Naive thymus-derived CD8-positive, alpha-beta T cell (primary cell): ENCODE measurements around the gene BARX1. TPM values are rescaled to one million over a fixed set of nuclear protein-coding genes. Genes with fewer than 3 reads are reported as not detected.
A peak's percentile ranks its signal among the peaks of the same experiment; 100 is the strongest.

Experiments
- ATAC-seq, 2 donors: fragments of 150-1000 bp; cut with Tn5 transposase in 1 of 2; sonication (Bioruptor Pico), chemical (Tn5 transposase) in 1 of 2; 1 replicate in 1 of 2; 2 replicates in 1 of 2; pipeline ENCODE4 v1.10.0; 2021; ENCODE audit warnings: mild to moderate bottlenecking in 2 of 2, moderate library complexity in 2 of 2
- POLR2A ChIA-PET: fragments of 350-600 bp; sonication (Branson Sonifier 250); formaldehyde crosslinking; loops from one replicate; lab custom pipeline; 2021; ENCODE audit warnings: antibody characterized with exemption; lab: Charles Lee
- DNase-seq, 10 donors: peaks; one replicate each; pipeline versions ENCODE4 v3.0.0 to v3.0.0-alpha.2; 2020 to 2022
- H3K27ac Mint-ChIP-seq, 10 donors: one replicate each; pipeline ENCODE4 v1.8.0; 2020 to 2022; ENCODE audit warnings: mild to moderate bottlenecking in 10 of 10, mixed read lengths in 10 of 10, moderate library complexity in 4 of 10, inconsistent platforms in 1 of 10
- H3K27me3 Mint-ChIP-seq, 5 donors: one replicate each; pipeline ENCODE4 v1.8.0; 2021 to 2022; ENCODE audit warnings: mixed read lengths in 5 of 5
- H3K36me3 Mint-ChIP-seq, 3 donors: one replicate each; pipeline ENCODE4 v1.8.0; 2020 to 2022; ENCODE audit warnings: mixed read lengths in 3 of 3, mild to moderate bottlenecking in 2 of 3, inconsistent platforms in 1 of 3
- H3K4me1 Mint-ChIP-seq, 4 donors: one replicate each; pipeline ENCODE4 v1.8.0; 2021 to 2022; ENCODE audit warnings: mixed read lengths in 4 of 4
- H3K4me3 Mint-ChIP-seq, 10 donors: one replicate each; pipeline ENCODE4 v1.8.0; 2020 to 2022; ENCODE audit warnings: mild to moderate bottlenecking in 10 of 10, mixed read lengths in 10 of 10, moderate library complexity in 6 of 10, inconsistent platforms in 1 of 10
- H3K9me3 Mint-ChIP-seq, 9 donors: one replicate each; pipeline ENCODE4 v1.8.0; 2020 to 2022; ENCODE audit warnings: mixed read lengths in 9 of 9, mild to moderate bottlenecking in 3 of 9, inconsistent platforms in 1 of 9, moderate library complexity in 1 of 9
- polyA plus RNA-seq, 3 donors: library from polyadenylated mRNA; unstranded; fragments of 300-500 nt; fragmentation: Illumina TruSeq; gene quantifications; one replicate each; pipeline ENCODE4 v1.2.3, GENCODE V29; 2021
- total RNA-seq, 8 experiments: library from RNA in 2 of 8; stranded (reverse) in 2 of 8; gene quantifications; one replicate each; pipeline ENCODE4 v1.2.3 and lab custom pipeline; 2021 to 2026

The BARX1 gene
- total and polyA plus RNA-seq, 5 experiments from 2014 or later = not detected

GRCh38 chr9:93922535-93922934 is 32.6 kb downstream of the BARX1 start:
- no peak for DNase-seq
- Mint-ChIP-seq H3K4me1 (peaks cover 0 to under 1% (median 0%) of the 10 kb centered on the region in 4 donors), H3K36me3 (no peaks in the 10 kb centered on the region), H3K9me3 (no peaks in the 10 kb centered on the region), H3K27me3 (peaks cover 5 to 29% (median 10%) of the 10 kb centered on the region in 5 donors), H3K4me3 (no peak overlapping the region), H3K27ac (no peak overlapping the region)
- no peak for ATAC-seq
- POLR2A ChIA-PET = no interaction called here

- Mint-ChIP-seq H3K27ac (peak overlapping the region in 2 of 10 donors; percentile 6 to 41), H3K4me1 (peaks cover 0 to 3% (median 0%) of the 10 kb centered on the region in 4 donors), H3K36me3 (no peaks in the 10 kb centered on the region), H3K27me3 (peaks cover 0 to 21% (median 4%) of the 10 kb centered on the region in 5 donors), H3K9me3 (no peaks in the 10 kb centered on the region), H3K4me3 (no peak overlapping the region)
- POLR2A ChIA-PET = no interaction called here
- ATAC-seq (no peak), DNase-seq (no peak)
Observed at GRCh38 chr9:93920131-93920800, 34.9 kb downstream of the BARX1 start.

GRCh38 chr9:93918061-93918460 is 37.1 kb downstream of the BARX1 start:
- H3K27me3 Mint-ChIP-seq = peaks cover 0 to 21% (median 4%) of the 10 kb centered on the region in 5 donors
- POLR2A ChIA-PET = no interaction called here
- ATAC-seq (no peak), DNase-seq (no peak)
- no peak overlapping the region for H3K27ac Mint-ChIP-seq
- peaks cover 0 to 3% (median 0%) of the 10 kb centered on the region in 4 donors for H3K4me1 Mint-ChIP-seq
- H3K36me3 Mint-ChIP-seq = no peaks in the 10 kb centered on the region
- H3K4me3 Mint-ChIP-seq = no peak overlapping the region
- H3K9me3 Mint-ChIP-seq = no peaks in the 10 kb centered on the region

GRCh38 chr9:93917121-93917853 is 37.9 kb downstream of the BARX1 start:
- peak overlapping the region in 1 of 10 donors; percentile 45 for H3K27ac Mint-ChIP-seq
- no peak for DNase-seq
- no peak for ATAC-seq
- no peak overlapping the region for H3K4me3 Mint-ChIP-seq
- POLR2A ChIA-PET = no interaction called here
- no peaks in the 10 kb centered on the region for H3K9me3 Mint-ChIP-seq
- no peaks in the 10 kb centered on the region for H3K36me3 Mint-ChIP-seq
- peaks cover 0 to 3% (median 0%) of the 10 kb centered on the region in 4 donors for H3K4me1 Mint-ChIP-seq
- H3K27me3 Mint-ChIP-seq = peaks cover 0 to 21% (median 6%) of the 10 kb centered on the region in 5 donors

- ATAC-seq (no peak), DNase-seq (no peak)
- H3K27ac Mint-ChIP-seq = no peak overlapping the region
- H3K36me3 Mint-ChIP-seq = no peaks in the 10 kb centered on the region
- peaks cover 0 to 18% (median 3%) of the 10 kb centered on the region in 5 donors for H3K27me3 Mint-ChIP-seq
- peaks cover 0 to 3% (median under 1%) of the 10 kb centered on the region in 4 donors for H3K4me1 Mint-ChIP-seq
- H3K4me3 Mint-ChIP-seq = no peak overlapping the region
- POLR2A ChIA-PET = interaction anchor here (1.0 kb wide), 1 partner anchor 33 kb away, joined by 3 read pairs; no protein-coding TSS in a partner anchor
- H3K9me3 Mint-ChIP-seq = no peaks in the 10 kb centered on the region
Observed at GRCh38 chr9:93916358-93916757, 38.8 kb downstream of the BARX1 start.

- Mint-ChIP-seq H3K27ac (no peak overlapping the region), H3K4me1 (peaks cover 0 to 12% (median 2%) of the 10 kb centered on the region in 4 donors)
Observed at GRCh38 chr9:93911801-93912554, 43.2 kb downstream of the BARX1 start.

GRCh38 chr9:93911136-93911745 is 43.9 kb downstream of the BARX1 start:
- H3K4me1 Mint-ChIP-seq = peaks cover 0 to 12% (median 3%) of the 10 kb centered on the region in 4 donors
- no peak for DNase-seq
- no peak overlapping the region for H3K27ac Mint-ChIP-seq
- H3K4me3 Mint-ChIP-seq = no peak overlapping the region
- no peaks in the 10 kb centered on the region for H3K36me3 Mint-ChIP-seq
- H3K9me3 Mint-ChIP-seq = peaks cover 0 to 2% (median 0%) of the 10 kb centered on the region in 9 donors
- POLR2A ChIA-PET = no interaction called here
- peaks cover under 1 to 20% (median 6%) of the 10 kb centered on the region in 5 donors for H3K27me3 Mint-ChIP-seq
- ATAC-seq = no peak

More at GRCh38 chr9:93911801-93912554, 43.2 kb downstream of the BARX1 start:
- DNase-seq = no peak
- H3K27me3 Mint-ChIP-seq = peaks cover 0 to 18% (median 4%) of the 10 kb centered on the region in 5 donors
- H3K4me3 Mint-ChIP-seq = no peak overlapping the region
- no peaks in the 10 kb centered on the region for H3K36me3 Mint-ChIP-seq
- POLR2A ChIA-PET = no interaction called here
- no peak for ATAC-seq
- no peaks in the 10 kb centered on the region for H3K9me3 Mint-ChIP-seq

GRCh38 chr9:93910598-93910997 is 44.6 kb downstream of the BARX1 start:
- Mint-ChIP-seq H3K27ac (no peak overlapping the region), H3K27me3 (peaks cover 2 to 22% (median 8%) of the 10 kb centered on the region in 5 donors), H3K4me1 (peaks cover 0 to 12% (median 3%) of the 10 kb centered on the region in 4 donors), H3K4me3 (no peak overlapping the region), H3K36me3 (no peaks in the 10 kb centered on the region), H3K9me3 (peaks cover 0 to 2% (median 0%) of the 10 kb centered on the region in 9 donors)
- DNase-seq (no peak), ATAC-seq (no peak)
- POLR2A ChIA-PET = no interaction called here

GRCh38 chr9:93910196-93910595 is 45.0 kb downstream of the BARX1 start:
- Mint-ChIP-seq H3K36me3 (no peaks in the 10 kb centered on the region), H3K9me3 (peaks cover 0 to 2% (median 0%) of the 10 kb centered on the region in 9 donors), H3K4me3 (no peak overlapping the region), H3K27me3 (peaks cover 2 to 22% (median 8%) of the 10 kb centered on the region in 5 donors), H3K27ac (peak overlapping the region in 1 of 10 donors; percentile 61), H3K4me1 (peaks cover 0 to 12% (median 3%) of the 10 kb centered on the region in 4 donors)
- no peak for ATAC-seq
- POLR2A ChIA-PET = no interaction called here
- no peak for DNase-seq

GRCh38 chr9:93909242-93909616 is 45.9 kb downstream of the BARX1 start:
- Mint-ChIP-seq H3K9me3 (peaks cover 0 to 2% (median 0%) of the 10 kb centered on the region in 9 donors), H3K4me1 (peaks cover 0 to 12% (median 5%) of the 10 kb centered on the region in 4 donors), H3K36me3 (no peaks in the 10 kb centered on the region), H3K4me3 (no peak overlapping the region), H3K27ac (peak overlapping the region in 1 of 10 donors; percentile 83), H3K27me3 (peaks cover 3 to 22% (median 8%) of the 10 kb centered on the region in 5 donors)
- POLR2A ChIA-PET = interaction anchor here (1.0 kb wide), 1 partner anchor 11 kb away, joined by 4 read pairs; no protein-coding TSS in a partner anchor
- DNase-seq (peak in 1 of 10 donors; percentile 21), ATAC-seq (no peak)

- POLR2A ChIA-PET = interaction anchor here (1.0 kb wide), 1 partner anchor 11 kb away, joined by 4 read pairs; no protein-coding TSS in a partner anchor
- Mint-ChIP-seq H3K27ac (peak overlapping the region in 3 of 10 donors; percentile 2 to 83 (median 49)), H3K4me3 (no peak overlapping the region), H3K27me3 (peaks cover 3 to 22% (median 8%) of the 10 kb centered on the region in 5 donors), H3K36me3 (no peaks in the 10 kb centered on the region), H3K4me1 (peaks cover 0 to 12% (median 5%) of the 10 kb centered on the region in 4 donors), H3K9me3 (peaks cover 0 to 2% (median 0%) of the 10 kb centered on the region in 9 donors)
- DNase-seq (peak in 1 of 10 donors; percentile 52), ATAC-seq (peak in 1 of 2 donors; percentile 38)
Observed at GRCh38 chr9:93908591-93909241, 46.4 kb downstream of the BARX1 start.
